CD14-positive monocyte (primary cell): ENCODE data around the gene WDR81. TPM values are rescaled to one million over a fixed set of nuclear protein-coding genes. Genes with fewer than 3 reads are reported as not detected.

Source experiments
- DNase-seq, 3 donors: peaks; one replicate each; pipeline ENCODE4 v3.0.0-alpha.2; 2011 to 2022
- H2AFZ ChIP-seq: 2 replicates; pipeline ENCODE4 v1.6.0; 2012; ENCODE audit warnings: mild to moderate bottlenecking, low read depth, low read length, inconsistent platforms; ENCODE audit not compliant: insufficient read depth, poor library complexity, severe bottlenecking
- H3K27ac ChIP-seq, 2 donors: 1 replicate in 1 of 2; 2 replicates in 1 of 2; pipeline ENCODE4 v1.5.1; 2012 to 2013; ENCODE audit warnings: low read length in 2 of 2, control low read depth in 1 of 2, inconsistent platforms in 1 of 2, low read depth in 1 of 2, mild to moderate bottlenecking in 1 of 2
- H3K27me3 ChIP-seq, 2 donors: one replicate each; pipeline versions ENCODE4 v1.6.0 to v1.6.1; 2011 to 2013; ENCODE audit warnings: low read length in 2 of 2; ENCODE audit not compliant: control insufficient read depth in 2 of 2, insufficient read depth in 2 of 2
- H3K36me3 ChIP-seq, 2 donors: replicated peaks in 1 of 2; 1 replicate in 1 of 2; 2 replicates in 1 of 2; pipeline versions ENCODE4 v1.5.1 to v1.6.1; 2012 to 2013; ENCODE audit warnings: low read length in 2 of 2, control low read depth in 1 of 2, inconsistent platforms in 1 of 2, mild to moderate bottlenecking in 1 of 2; ENCODE audit not compliant: insufficient read depth in 2 of 2, control insufficient read depth in 1 of 2
- H3K4me1 ChIP-seq, 2 donors: 1 replicate in 1 of 2; 2 replicates in 1 of 2; pipeline versions ENCODE4 v1.5.1 to v1.6.1; 2012 to 2013; ENCODE audit warnings: low read length in 2 of 2, control low read depth in 1 of 2, inconsistent platforms in 1 of 2, mild to moderate bottlenecking in 1 of 2, moderate library complexity in 1 of 2; ENCODE audit not compliant: insufficient read depth in 2 of 2, control insufficient read depth in 1 of 2
- H3K4me2 ChIP-seq: replicated peaks from 2 replicates; pipeline ENCODE3; 2012; ENCODE audit warnings: low read length, moderate library complexity, mild to moderate bottlenecking; ENCODE audit not compliant: poor library complexity, severe bottlenecking; ENCODE audit errors: extremely low read depth
- H3K4me3 ChIP-seq, 3 experiments: fragments of 200-600 bp in 1 of 3; sonication (generic) in 1 of 3; replicated peaks in 1 of 3; 1 replicate in 2 of 3; 2 replicates in 1 of 3; pipeline ENCODE4 v1.5.1; 2011 to 2013; ENCODE audit warnings: low read length in 3 of 3, mild to moderate bottlenecking in 3 of 3, control low read depth in 2 of 3, low read depth in 2 of 3, inconsistent platforms in 1 of 3, moderate library complexity in 1 of 3
- H3K79me2 ChIP-seq: 2 replicates; pipeline ENCODE4 v1.6.0; 2012; ENCODE audit warnings: mild to moderate bottlenecking, control low read depth, inconsistent platforms, low read length, moderate library complexity; ENCODE audit not compliant: insufficient read depth
- H3K9ac ChIP-seq: 2 replicates; pipeline ENCODE4 v1.6.0; 2017; ENCODE audit warnings: low read length, mild to moderate bottlenecking; ENCODE audit not compliant: insufficient read depth, poor library complexity, severe bottlenecking
- H3K9me3 ChIP-seq, 2 donors: replicated peaks in 1 of 2; 1 replicate in 1 of 2; 2 replicates in 1 of 2; pipeline versions ENCODE4 v1.5.1 to v1.6.1; 2012 to 2013; ENCODE audit warnings: low read length in 2 of 2, control low read depth in 1 of 2; ENCODE audit not compliant: control insufficient read depth in 1 of 2, insufficient read depth in 1 of 2
- H4K20me1 ChIP-seq: 2 replicates; pipeline ENCODE4 v1.6.0; 2012; ENCODE audit warnings: mild to moderate bottlenecking, low read length, control low read depth, moderate library complexity; ENCODE audit not compliant: insufficient read depth
- H3K27ac Mint-ChIP-seq, 7 donors: one replicate each; pipeline ENCODE4 v1.8.0; 2020; ENCODE audit warnings: mild to moderate bottlenecking in 7 of 7, mixed read lengths in 7 of 7, moderate library complexity in 6 of 7, inconsistent platforms in 2 of 7
- H3K27me3 Mint-ChIP-seq, 3 donors: one replicate each; pipeline ENCODE4 v1.8.0; 2021 to 2022; ENCODE audit warnings: low read depth in 3 of 3, mild to moderate bottlenecking in 3 of 3, mixed read lengths in 3 of 3, moderate library complexity in 3 of 3, inconsistent platforms in 1 of 3
- H3K36me3 Mint-ChIP-seq, 2 donors: one replicate each; pipeline ENCODE4 v1.8.0; 2020; ENCODE audit warnings: mixed read lengths in 2 of 2, inconsistent platforms in 1 of 2, mild to moderate bottlenecking in 1 of 2
- H3K4me1 Mint-ChIP-seq: one replicate; pipeline ENCODE4 v1.8.0; 2020; ENCODE audit warnings: mild to moderate bottlenecking, mixed read lengths
- H3K4me3 Mint-ChIP-seq, 2 donors: one replicate each; pipeline ENCODE4 v1.8.0; 2020; ENCODE audit warnings: mild to moderate bottlenecking in 2 of 2, mixed read lengths in 2 of 2, moderate library complexity in 1 of 2
- H3K9me3 Mint-ChIP-seq, 7 donors: one replicate each; pipeline ENCODE4 v1.8.0; 2020 to 2022; ENCODE audit warnings: mixed read lengths in 7 of 7, mild to moderate bottlenecking in 6 of 7, moderate library complexity in 6 of 7, inconsistent platforms in 2 of 7
- WGBS: methylation state at CpG from one replicate; pipeline ENCODE4 v1.1.5; 2013; ENCODE audit warnings: missing lambda C conversion rate; ENCODE audit not compliant: insufficient coverage; 5-methylcytosine and 5-hydroxymethylcytosine counted together
- intact Hi-C, 2 donors: fragments of 100-400 bp; cut with micrococcal nuclease; formaldehyde crosslinking; loops; one replicate each; pipeline versions ENCODE4 v1.15.0 to v1.15.1; 2023
- polyA plus RNA-seq, 3 donors: library from polyadenylated mRNA; depleted of rRNA in 1 of 3; unstranded in 2 of 3; stranded (reverse) in 1 of 3; fragments of 300-500 nt in 2 of 3; fragments of >200 nt in 1 of 3; fragmentation: Illumina TruSeq in 2 of 3; gene quantifications; 1 replicate in 2 of 3; 2 replicates in 1 of 3; pipeline ENCODE4 v1.2.3, GENCODE V29; 2012 to 2021
- TF ChIP-seq, protein P1 (sequence below): fragments of 200-600 bp; IDR thresholded peaks from one replicate; pipeline ENCODE4 v1.8.0; 2022; ENCODE audit warnings: antibody characterized with exemption, mild to moderate bottlenecking

Gene WDR81
- polyA plus RNA-seq, 3 donors: 6.2 to 45.4 (median 8.8) TPM

DNA sequence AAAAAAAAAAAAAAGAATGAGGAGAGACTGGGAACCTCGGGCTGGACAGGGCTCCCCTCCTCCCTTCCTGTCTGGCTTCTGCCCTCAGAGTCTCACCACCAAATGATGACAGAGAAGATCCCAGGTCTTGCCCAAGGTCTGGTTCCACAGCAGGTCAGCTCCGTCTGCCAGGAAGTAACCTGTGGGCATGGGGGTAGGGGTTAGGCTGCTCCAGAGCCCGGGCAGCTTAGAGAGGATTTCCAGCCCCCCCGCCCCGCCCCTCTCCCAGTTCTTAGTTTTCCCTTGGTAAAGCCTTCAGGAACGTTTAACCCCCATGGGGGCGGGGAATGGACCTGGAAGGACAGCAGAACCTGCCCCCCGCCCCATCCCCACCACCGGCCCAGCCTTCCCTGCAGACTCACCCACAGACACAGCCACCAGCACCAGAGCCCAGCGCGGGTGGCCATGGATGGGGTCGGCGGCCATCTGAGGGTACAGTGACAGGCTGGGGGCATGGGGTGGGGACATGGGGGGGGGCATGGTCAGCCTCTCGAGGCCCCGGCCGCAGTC is 15.0 kb upstream of the WDR81 start:
- Histone ChIP-seq H3K4me1 (peaks cover 25 to 31% of the 10 kb centered on the region in 2 donors), H3K9ac (no peak overlapping the region), H3K36me3 (peaks cover 19 to 26% of the 10 kb centered on the region in 2 donors), H3K9me3 (no peaks in the 10 kb centered on the region), H3K79me2 (peaks cover 19% of the 10 kb centered on the region), H4K20me1 (peaks cover 44% of the 10 kb centered on the region), H3K27ac (no peak overlapping the region), H3K27me3 (peaks cover 0 to 36% of the 10 kb centered on the region in 2 donors), H3K4me2 (peak overlapping the region; percentile 94), H3K4me3 (peak overlapping the region in 1 of 3 experiments; percentile 73), H2AFZ (no peak overlapping the region)
- no peak overlapping the region for H3K27ac Mint-ChIP-seq
- DNase-seq: peak in 2 of 3 donors; percentile 35 to 41
- WGBS: no CpG with 5 or more reads among the region's 16 CpGs
- TF ChIP-seq, protein P1, sequence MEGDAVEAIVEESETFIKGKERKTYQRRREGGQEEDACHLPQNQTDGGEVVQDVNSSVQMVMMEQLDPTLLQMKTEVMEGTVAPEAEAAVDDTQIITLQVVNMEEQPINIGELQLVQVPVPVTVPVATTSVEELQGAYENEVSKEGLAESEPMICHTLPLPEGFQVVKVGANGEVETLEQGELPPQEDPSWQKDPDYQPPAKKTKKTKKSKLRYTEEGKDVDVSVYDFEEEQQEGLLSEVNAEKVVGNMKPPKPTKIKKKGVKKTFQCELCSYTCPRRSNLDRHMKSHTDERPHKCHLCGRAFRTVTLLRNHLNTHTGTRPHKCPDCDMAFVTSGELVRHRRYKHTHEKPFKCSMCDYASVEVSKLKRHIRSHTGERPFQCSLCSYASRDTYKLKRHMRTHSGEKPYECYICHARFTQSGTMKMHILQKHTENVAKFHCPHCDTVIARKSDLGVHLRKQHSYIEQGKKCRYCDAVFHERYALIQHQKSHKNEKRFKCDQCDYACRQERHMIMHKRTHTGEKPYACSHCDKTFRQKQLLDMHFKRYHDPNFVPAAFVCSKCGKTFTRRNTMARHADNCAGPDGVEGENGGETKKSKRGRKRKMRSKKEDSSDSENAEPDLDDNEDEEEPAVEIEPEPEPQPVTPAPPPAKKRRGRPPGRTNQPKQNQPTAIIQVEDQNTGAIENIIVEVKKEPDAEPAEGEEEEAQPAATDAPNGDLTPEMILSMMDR: no peak
- peaks cover 0 to 5% (median 0%) of the 10 kb centered on the region in 7 donors for H3K9me3 Mint-ChIP-seq
- peaks cover 31% of the 10 kb centered on the region for H3K4me1 Mint-ChIP-seq
- peak overlapping the region; percentile 27 to 75 for H3K4me3 Mint-ChIP-seq
- intact Hi-C loops: loop anchor here in 1 of 2 donors (5.0 kb wide), 1 partner anchor 37 kb away; no protein-coding TSS in a partner anchor
- peaks cover 36% of the 10 kb centered on the region in 2 donors for H3K36me3 Mint-ChIP-seq
- H3K27me3 Mint-ChIP-seq: peaks cover 32 to 75% (median 40%) of the 10 kb centered on the region in 3 donors

DNA sequence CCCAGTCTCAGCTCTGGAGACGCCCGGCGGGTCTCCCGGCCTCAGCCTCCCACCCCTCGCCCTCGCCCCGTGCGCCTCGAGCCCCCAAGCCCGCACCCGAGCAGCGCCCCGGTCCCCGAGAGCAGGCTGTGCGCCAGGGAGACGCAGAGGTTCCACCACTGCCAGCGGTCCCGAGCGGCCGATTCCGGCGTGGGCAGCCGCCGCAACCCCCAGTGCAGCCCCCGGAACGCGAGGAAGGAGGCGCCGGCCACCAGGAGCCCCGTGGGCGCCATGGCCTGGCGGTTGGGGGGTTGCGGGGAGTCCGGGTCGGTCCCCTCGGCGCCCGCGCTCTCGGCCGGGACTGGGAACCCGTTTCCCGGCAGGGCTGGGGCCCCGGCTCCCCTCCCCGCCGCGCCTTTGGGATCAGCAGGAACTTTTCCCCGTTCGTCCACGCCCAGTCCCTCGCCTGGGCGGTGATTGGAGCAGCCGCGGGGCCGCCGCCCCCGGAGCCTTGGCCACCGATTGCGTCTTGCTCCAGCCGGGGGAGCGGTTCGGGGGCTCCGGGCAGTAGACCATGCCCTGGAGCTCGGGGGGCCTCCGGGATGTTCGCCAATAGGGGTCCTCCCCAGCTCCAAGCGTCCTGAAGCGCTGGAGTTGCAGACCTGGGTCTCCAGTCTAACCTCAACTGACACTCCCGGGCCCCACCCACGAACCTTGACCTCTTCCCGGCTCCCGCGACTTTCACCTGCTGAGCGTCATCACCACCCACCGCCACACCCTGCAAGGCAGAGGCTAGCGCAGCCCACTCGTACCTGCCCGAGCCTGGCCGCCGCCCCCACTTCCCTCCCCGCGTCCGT is 14.3 kb upstream of the WDR81 start, which contains the start of gene TLCD2:
TLCD2 (minus strand) TSS at position 407 of the 836 bp plus-strand sequence; CDS start at position 272, 135 bp downstream.
- under 1% methylated on average over 83 of the region's 83 CpGs for WGBS
- H3K4me3 Mint-ChIP-seq: peak within 1 kb of the TSS; percentile 69 to 89

More for the DNA sequence above, 14.3 kb upstream of the WDR81 start, which contains the start of gene TLCD2:
- peaks cover 0 to 31% of the 10 kb centered on the region in 2 donors for H3K27me3 ChIP-seq
- H3K79me2 ChIP-seq: peaks cover 26% of the 10 kb centered on the region
- no peaks in the 10 kb centered on the region for H3K9me3 ChIP-seq
- Mint-ChIP-seq H3K4me1 (peaks cover 37% of the 10 kb centered on the region), H3K36me3 (peaks cover 39 to 41% of the 10 kb centered on the region in 2 donors), H3K27ac (peak within 1 kb of the TSS in 1 of 7 donors; percentile 63), H3K27me3 (peaks cover 31 to 74% (median 39%) of the 10 kb centered on the region in 3 donors), H3K9me3 (peaks cover 0 to 5% (median 0%) of the 10 kb centered on the region in 7 donors)
- peak within 1 kb of the TSS; percentile 94 for H3K4me2 ChIP-seq
- H3K4me1 ChIP-seq: peaks cover 32 to 38% of the 10 kb centered on the region in 2 donors
- peak within 1 kb of the TSS; percentile 71 for H2AFZ ChIP-seq
- H4K20me1 ChIP-seq: peaks cover 51% of the 10 kb centered on the region
- no peak within 1 kb of the TSS for H3K27ac ChIP-seq
- peak within 1 kb of the TSS; percentile 31 to 73 (median 40) for H3K4me3 ChIP-seq
- DNase-seq: no peak
- TF ChIP-seq, protein P1: no peak
- peaks cover 19 to 26% of the 10 kb centered on the region in 2 donors for H3K36me3 ChIP-seq
- peak within 1 kb of the TSS; percentile 64 for H3K9ac ChIP-seq
- intact Hi-C loops: loop anchor here (5.0 to 10.0 kb wide), 3 partner anchors 38 to 325 kb away; partner anchors contain the start of genes DPH1 (in 1 of the 2), RILP (in 1 of the 2) and SCARF1 (in 1 of the 2)
